Nephron (organoid): Measurements from ENCODE around the gene GNG7.
A peak's percentile ranks its signal among the peaks of the same experiment; 100 is the strongest.

Experiments
- H3K27ac Mint-ChIP-seq, 3 experiments: 2 replicates each; pipeline ENCODE4 v1.8.0; 2020; ENCODE audit warnings: mixed read lengths in 3 of 3, mild to moderate bottlenecking in 2 of 3, moderate library complexity in 1 of 3
- H3K27me3 Mint-ChIP-seq: 2 replicates; pipeline ENCODE4 v1.8.0; 2021; ENCODE audit warnings: low read depth, mild to moderate bottlenecking, moderate library complexity, mixed read lengths
- H3K36me3 Mint-ChIP-seq: 2 replicates; pipeline ENCODE4 v1.8.0; 2020; ENCODE audit warnings: low read depth, mixed read lengths
- H3K4me1 Mint-ChIP-seq: 2 replicates; pipeline ENCODE4 v1.8.0; 2020; ENCODE audit warnings: mixed read lengths
- H3K4me3 Mint-ChIP-seq, 3 experiments: 2 replicates each; pipeline ENCODE4 v1.8.0; 2020; ENCODE audit warnings: mild to moderate bottlenecking in 3 of 3, mixed read lengths in 3 of 3, moderate library complexity in 2 of 3
- H3K9me3 Mint-ChIP-seq: 2 replicates; pipeline ENCODE4 v1.8.0; 2020; ENCODE audit warnings: mixed read lengths
- TF ChIP-seq, protein P1 (sequence below), 3 experiments: fragments of 200-600 bp; sonication (generic); IDR thresholded peaks; one replicate each; pipeline ENCODE4 v1.5.0; 2021; ENCODE audit warnings: antibody characterized with exemption in 3 of 3; ENCODE audit not compliant: unreplicated experiment in 3 of 3

Gene GNG7

DNA sequence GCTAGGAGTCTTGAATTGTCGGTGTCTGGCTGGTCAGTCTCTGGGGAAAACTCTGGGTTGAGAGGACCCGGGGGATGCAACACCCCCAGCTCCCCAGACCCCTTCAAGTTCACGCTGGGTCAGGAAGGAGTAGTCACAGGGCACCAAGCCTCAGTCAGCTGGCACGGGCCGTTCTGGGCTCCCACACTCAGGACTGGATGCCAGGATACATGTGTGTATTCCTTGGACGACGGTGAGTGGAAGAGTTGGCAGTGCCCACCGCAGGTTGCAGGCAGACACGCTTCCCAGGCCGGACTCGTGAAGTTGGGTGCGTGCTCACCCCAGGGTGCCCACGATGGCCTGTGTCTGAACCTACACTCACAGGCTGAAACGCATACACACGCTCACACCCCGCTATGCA, 221.0 kb downstream of the GNG7 start:
- Mint-ChIP-seq H3K4me1 (peaks cover 14% of the 10 kb centered on the region), H3K4me3 (peak overlapping the region in 1 of 3 experiments; percentile 49), H3K9me3 (peaks cover 8% of the 10 kb centered on the region), H3K27me3 (peaks cover 54% of the 10 kb centered on the region), H3K36me3 (no peaks in the 10 kb centered on the region), H3K27ac (no peak overlapping the region)
- TF ChIP-seq, protein P1, sequence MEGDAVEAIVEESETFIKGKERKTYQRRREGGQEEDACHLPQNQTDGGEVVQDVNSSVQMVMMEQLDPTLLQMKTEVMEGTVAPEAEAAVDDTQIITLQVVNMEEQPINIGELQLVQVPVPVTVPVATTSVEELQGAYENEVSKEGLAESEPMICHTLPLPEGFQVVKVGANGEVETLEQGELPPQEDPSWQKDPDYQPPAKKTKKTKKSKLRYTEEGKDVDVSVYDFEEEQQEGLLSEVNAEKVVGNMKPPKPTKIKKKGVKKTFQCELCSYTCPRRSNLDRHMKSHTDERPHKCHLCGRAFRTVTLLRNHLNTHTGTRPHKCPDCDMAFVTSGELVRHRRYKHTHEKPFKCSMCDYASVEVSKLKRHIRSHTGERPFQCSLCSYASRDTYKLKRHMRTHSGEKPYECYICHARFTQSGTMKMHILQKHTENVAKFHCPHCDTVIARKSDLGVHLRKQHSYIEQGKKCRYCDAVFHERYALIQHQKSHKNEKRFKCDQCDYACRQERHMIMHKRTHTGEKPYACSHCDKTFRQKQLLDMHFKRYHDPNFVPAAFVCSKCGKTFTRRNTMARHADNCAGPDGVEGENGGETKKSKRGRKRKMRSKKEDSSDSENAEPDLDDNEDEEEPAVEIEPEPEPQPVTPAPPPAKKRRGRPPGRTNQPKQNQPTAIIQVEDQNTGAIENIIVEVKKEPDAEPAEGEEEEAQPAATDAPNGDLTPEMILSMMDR (IDR thresholded peaks at IDR 0.05; ENCODE audit: unreplicated experiment in 3 of 3) = no peak

GRCh38 chr19:2479556-2480194, 222.8 kb downstream of the GNG7 start:
- Mint-ChIP-seq H3K36me3 (no peaks in the 10 kb centered on the region), H3K27ac (no peak overlapping the region), H3K9me3 (peaks cover 8% of the 10 kb centered on the region), H3K4me1 (peaks cover 19% of the 10 kb centered on the region), H3K4me3 (peak overlapping the region; percentile 53 to 64 (median 56)), H3K27me3 (peaks cover 49% of the 10 kb centered on the region)
- TF ChIP-seq, protein P1 (IDR thresholded peaks at IDR 0.05; ENCODE audit: unreplicated experiment in 3 of 3) = peak in 1 of 3 experiments; percentile 27

GRCh38 chr19:2478756-2479555, 223.5 kb downstream of the GNG7 start:
- Mint-ChIP-seq H3K4me3 (peak overlapping the region; percentile 93 to 97 (median 96)), H3K27me3 (peaks cover 45% of the 10 kb centered on the region), H3K9me3 (peaks cover 7% of the 10 kb centered on the region), H3K36me3 (no peaks in the 10 kb centered on the region), H3K4me1 (peaks cover 19% of the 10 kb centered on the region), H3K27ac (peak overlapping the region in 2 of 3 experiments; percentile 64 to 76)
- TF ChIP-seq, protein P1 (IDR thresholded peaks at IDR 0.05; ENCODE audit: unreplicated experiment in 3 of 3) = no peak

DNA sequence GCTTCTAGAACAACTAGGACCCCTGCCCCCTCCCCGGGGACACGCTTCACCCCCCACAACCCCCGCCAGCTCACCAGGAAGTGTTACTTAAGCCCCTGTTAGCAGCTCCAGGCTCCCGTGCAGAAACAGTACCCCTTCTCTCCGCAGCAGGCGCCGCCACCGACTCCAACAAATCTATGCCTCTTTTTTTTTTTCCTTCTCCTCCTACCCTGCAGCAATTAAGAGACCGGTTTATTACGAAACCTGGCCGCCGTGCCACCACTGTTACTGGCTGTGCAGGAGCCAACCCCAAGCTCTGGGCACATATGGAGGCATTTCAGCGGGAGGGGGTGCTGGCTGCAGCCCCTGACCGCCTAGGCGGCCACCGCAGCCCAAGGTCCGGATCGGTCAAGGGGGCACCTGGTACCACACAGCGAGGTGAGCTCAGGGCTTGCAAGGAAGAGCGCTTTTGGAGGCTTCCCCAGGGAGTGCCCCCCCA, 224.2 kb downstream of the GNG7 start:
- TF ChIP-seq, protein P1 (IDR thresholded peaks at IDR 0.05; ENCODE audit: unreplicated experiment in 3 of 3) = peak; percentile 24 to 35 (median 33)
- H3K9me3 Mint-ChIP-seq = peaks cover 3% of the 10 kb centered on the region
- H3K27me3 Mint-ChIP-seq = peaks cover 41% of the 10 kb centered on the region
- H3K4me1 Mint-ChIP-seq = peaks cover 19% of the 10 kb centered on the region
- H3K27ac Mint-ChIP-seq = peak overlapping the region; percentile 64 to 76 (median 66)
- no peaks in the 10 kb centered on the region for H3K36me3 Mint-ChIP-seq
- H3K4me3 Mint-ChIP-seq = peak overlapping the region; percentile 93 to 97 (median 96)

DNA sequence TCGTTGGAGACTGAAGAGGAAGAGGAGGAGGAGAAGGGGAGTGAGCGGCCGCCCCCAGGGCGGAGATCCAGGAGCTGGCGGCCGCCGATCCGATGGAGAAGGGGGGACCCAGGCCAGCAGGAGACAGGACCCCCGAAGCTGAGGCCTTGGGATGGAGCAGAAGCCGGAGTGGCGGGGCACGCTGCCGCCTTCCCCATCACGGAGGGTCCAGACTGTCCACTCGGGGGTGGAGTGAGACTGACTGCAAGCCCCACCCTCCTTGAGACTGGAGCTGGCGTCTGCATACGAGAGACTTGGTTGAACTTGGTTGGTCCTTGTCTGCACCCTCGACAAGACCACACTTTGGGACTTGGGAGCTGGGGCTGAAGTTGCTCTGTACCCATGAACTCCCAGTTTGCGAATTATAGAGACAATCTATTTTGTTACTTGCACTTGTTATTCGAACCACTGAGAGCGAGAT, 224.7 kb downstream of the GNG7 start:
- TF ChIP-seq, protein P1 (IDR thresholded peaks at IDR 0.05; ENCODE audit: unreplicated experiment in 3 of 3) = no peak
- peaks cover 41% of the 10 kb centered on the region for H3K27me3 Mint-ChIP-seq
- peak overlapping the region; percentile 64 to 76 (median 66) for H3K27ac Mint-ChIP-seq
- H3K36me3 Mint-ChIP-seq = no peaks in the 10 kb centered on the region
- H3K4me3 Mint-ChIP-seq = peak overlapping the region; percentile 93 to 97 (median 96)
- H3K4me1 Mint-ChIP-seq = peaks cover 19% of the 10 kb centered on the region
- no peaks in the 10 kb centered on the region for H3K9me3 Mint-ChIP-seq
